Measurements from ENCODE around the gene CTXND2.
A peak's percentile ranks its signal among the peaks of the same experiment; 100 is the strongest.
"Not testable (repeated sequence)": the region's sequence is repeated elsewhere in the genome, so short reads cannot be mapped to it uniquely, and the experiment has no call there.

CTXND2 gene

GRCh38 chr1:150925080-150925479, 38.1 kb downstream of the CTXND2 start:
- Histone ChIP-seq H2AFZ (ENCODE audit: low read depth) (peak overlapping the region; percentile 81; the same call in 1 of the 2 replicates), H3K9ac (no peak overlapping the region), H3K4me3 (IDR thresholded peaks at IDR 0.05; ENCODE audit: insufficient read depth, low read depth, low read length) (no peak overlapping the region), H3K36me3 (ENCODE audit: insufficient read depth) (peaks cover 14% of the 10 kb centered on the region; the same call in 1 of the 2 replicates), H3K4me1 (ENCODE audit: low read depth, poor library complexity, severe bottlenecking) (peaks cover 28% of the 10 kb centered on the region), H3K79me2 (ENCODE audit: insufficient read depth, low read depth) (peaks cover 14% of the 10 kb centered on the region; the same call in 1 of the 2 replicates), H4K20me1 (ENCODE audit: insufficient read depth) (no peaks in the 10 kb centered on the region), H3K27ac (no peak overlapping the region), H3K4me2 (no peak overlapping the region), H3K27me3 (ENCODE audit: insufficient read depth, low read depth) (no peaks in the 10 kb centered on the region)
- TF ChIP-seq, protein P1, sequence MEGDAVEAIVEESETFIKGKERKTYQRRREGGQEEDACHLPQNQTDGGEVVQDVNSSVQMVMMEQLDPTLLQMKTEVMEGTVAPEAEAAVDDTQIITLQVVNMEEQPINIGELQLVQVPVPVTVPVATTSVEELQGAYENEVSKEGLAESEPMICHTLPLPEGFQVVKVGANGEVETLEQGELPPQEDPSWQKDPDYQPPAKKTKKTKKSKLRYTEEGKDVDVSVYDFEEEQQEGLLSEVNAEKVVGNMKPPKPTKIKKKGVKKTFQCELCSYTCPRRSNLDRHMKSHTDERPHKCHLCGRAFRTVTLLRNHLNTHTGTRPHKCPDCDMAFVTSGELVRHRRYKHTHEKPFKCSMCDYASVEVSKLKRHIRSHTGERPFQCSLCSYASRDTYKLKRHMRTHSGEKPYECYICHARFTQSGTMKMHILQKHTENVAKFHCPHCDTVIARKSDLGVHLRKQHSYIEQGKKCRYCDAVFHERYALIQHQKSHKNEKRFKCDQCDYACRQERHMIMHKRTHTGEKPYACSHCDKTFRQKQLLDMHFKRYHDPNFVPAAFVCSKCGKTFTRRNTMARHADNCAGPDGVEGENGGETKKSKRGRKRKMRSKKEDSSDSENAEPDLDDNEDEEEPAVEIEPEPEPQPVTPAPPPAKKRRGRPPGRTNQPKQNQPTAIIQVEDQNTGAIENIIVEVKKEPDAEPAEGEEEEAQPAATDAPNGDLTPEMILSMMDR (conservative IDR thresholded peaks at IDR 0.05; ENCODE audit: low read depth, low read length): no peak

- peaks cover 28% of the 10 kb centered on the region for H3K4me1 ChIP-seq (ENCODE audit: low read depth, poor library complexity, severe bottlenecking)
Measured at GRCh38 chr1:150926097-150926741, 39.3 kb downstream of the CTXND2 start, which contains the start of gene SETDB1. TSS of gene SETDB1 (plus strand) at chr1:150926363. CDS start at chr1:150927715, 1,352 bp downstream.

GRCh38 chr1:150927624-150928023, 40.7 kb downstream of the CTXND2 start:
- Histone ChIP-seq H3K79me2 (ENCODE audit: insufficient read depth, low read depth) (peaks cover 14% of the 10 kb centered on the region; the same call in 1 of the 2 replicates), H3K36me3 (ENCODE audit: insufficient read depth) (peaks cover 27% of the 10 kb centered on the region; the same call in 1 of the 2 replicates), H3K4me1 (ENCODE audit: low read depth, poor library complexity, severe bottlenecking) (peaks cover 19% of the 10 kb centered on the region), H3K9ac (no peak overlapping the region), H2AFZ (ENCODE audit: low read depth) (no peak overlapping the region), H3K4me3 (IDR thresholded peaks at IDR 0.05; ENCODE audit: insufficient read depth, low read depth, low read length) (no peak overlapping the region), H3K4me2 (peak overlapping the region; percentile 73; the same call in 1 of the 2 replicates), H3K27ac (no peak overlapping the region), H3K27me3 (ENCODE audit: insufficient read depth, low read depth) (no peaks in the 10 kb centered on the region), H4K20me1 (ENCODE audit: insufficient read depth) (no peaks in the 10 kb centered on the region)
- TF ChIP-seq, protein P1 (conservative IDR thresholded peaks at IDR 0.05; ENCODE audit: low read depth, low read length): no peak

More at GRCh38 chr1:150926097-150926741, 39.3 kb downstream of the CTXND2 start, which contains the start of gene SETDB1:
- H3K4me3 ChIP-seq (IDR thresholded peaks at IDR 0.05; ENCODE audit: insufficient read depth, low read depth, low read length): peak within 1 kb of the TSS; percentile 99
- H3K9ac ChIP-seq: peak within 1 kb of the TSS; percentile 78
- peak within 1 kb of the TSS; percentile 61 for H3K27ac ChIP-seq
- TF ChIP-seq, protein P1 (conservative IDR thresholded peaks at IDR 0.05; ENCODE audit: low read depth, low read length): 0 out of 2 replicates have a peak, but pooled peaks have one; percentile 22
- H3K27me3 ChIP-seq (ENCODE audit: insufficient read depth, low read depth): no peaks in the 10 kb centered on the region
- H3K4me2 ChIP-seq: peak within 1 kb of the TSS; percentile 73
- H4K20me1 ChIP-seq (ENCODE audit: insufficient read depth): no peaks in the 10 kb centered on the region
- peaks cover 14% of the 10 kb centered on the region; the same call in 1 of the 2 replicates for H3K79me2 ChIP-seq (ENCODE audit: insufficient read depth, low read depth)
- H3K36me3 ChIP-seq (ENCODE audit: insufficient read depth): peaks cover 21% of the 10 kb centered on the region; the same call in 1 of the 2 replicates
- H2AFZ ChIP-seq (ENCODE audit: low read depth): peak within 1 kb of the TSS; percentile 81

DNA sequence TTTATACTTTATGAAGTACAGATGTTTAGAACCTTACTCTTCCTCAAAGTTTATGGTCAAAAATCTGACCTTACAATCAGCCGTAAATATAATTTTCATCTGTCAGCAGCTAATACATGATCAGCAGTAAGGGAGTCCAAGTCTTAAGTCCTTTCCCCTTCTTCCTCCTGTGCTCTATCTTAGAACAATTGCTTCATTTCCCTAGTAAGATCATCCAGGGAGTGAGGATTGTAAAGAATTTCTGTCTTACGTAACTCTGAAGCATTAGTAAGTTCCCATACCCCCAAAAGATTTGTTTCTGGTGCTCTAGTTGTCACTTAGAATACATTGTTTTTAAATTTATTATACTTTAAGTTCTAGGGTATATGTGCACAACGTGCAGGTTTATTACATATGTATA, 41.4 kb downstream of the CTXND2 start:
- Histone ChIP-seq H3K36me3 (ENCODE audit: insufficient read depth) (peaks cover 30% of the 10 kb centered on the region; the same call in 1 of the 2 replicates), H3K79me2 (ENCODE audit: insufficient read depth, low read depth) (peaks cover 14% of the 10 kb centered on the region; the same call in 1 of the 2 replicates)

GRCh38 chr1:150928775-150929174, 41.8 kb downstream of the CTXND2 start:
- not testable (repeated sequence) for H2AFZ ChIP-seq (ENCODE audit: low read depth); H3K27me3 ChIP-seq (ENCODE audit: insufficient read depth, low read depth)
- peaks cover 30% of the 10 kb centered on the region; the same call in 1 of the 2 replicates for H3K36me3 ChIP-seq (ENCODE audit: insufficient read depth)

More for the DNA sequence above, 41.4 kb downstream of the CTXND2 start:
- Histone ChIP-seq H3K27me3 (ENCODE audit: insufficient read depth, low read depth) (no peaks in the 10 kb centered on the region), H2AFZ (ENCODE audit: low read depth) (no peak overlapping the region), H3K9ac (no peak overlapping the region), H3K4me2 (no peak overlapping the region), H3K27ac (no peak overlapping the region), H3K4me3 (IDR thresholded peaks at IDR 0.05; ENCODE audit: insufficient read depth, low read depth, low read length) (no peak overlapping the region), H3K4me1 (ENCODE audit: low read depth, poor library complexity, severe bottlenecking) (peaks cover 14% of the 10 kb centered on the region), H4K20me1 (ENCODE audit: insufficient read depth) (no peaks in the 10 kb centered on the region)
- TF ChIP-seq, protein P1 (conservative IDR thresholded peaks at IDR 0.05; ENCODE audit: low read depth, low read length): no peak

More at GRCh38 chr1:150928775-150929174, 41.8 kb downstream of the CTXND2 start:
- not testable (repeated sequence) for H3K27ac ChIP-seq; H4K20me1 ChIP-seq (ENCODE audit: insufficient read depth); H3K4me2 ChIP-seq; H3K9ac ChIP-seq; H3K4me3 ChIP-seq (IDR thresholded peaks at IDR 0.05; ENCODE audit: insufficient read depth, low read depth, low read length)
- Histone ChIP-seq H3K4me1 (ENCODE audit: low read depth, poor library complexity, severe bottlenecking) (peaks cover 14% of the 10 kb centered on the region), H3K79me2 (ENCODE audit: insufficient read depth, low read depth) (peaks cover 14% of the 10 kb centered on the region; the same call in 1 of the 2 replicates)
